WTC11 (cell line): ENCODE measurements around the gene NRG2.

Source experiments
- AFF4 ChIP-seq: sonication (generic); formaldehyde crosslinking; IDR thresholded peaks from 2 replicates; pipeline ENCODE4 v1.8.1; 2023; ENCODE audit warnings: mild to moderate bottlenecking, missing genetic modification reagents, borderline replicate concordance
- ATF3 ChIP-seq: sonication (generic); formaldehyde crosslinking; conservative IDR thresholded peaks from 2 replicates; pipeline ENCODE4 v1.8.1; 2022; ENCODE audit warnings: mild to moderate bottlenecking, missing genetic modification reagents
- CBFB ChIP-seq: sonication (generic); formaldehyde crosslinking; IDR thresholded peaks from 2 replicates; pipeline ENCODE4 v1.8.1; 2022; ENCODE audit warnings: mild to moderate bottlenecking, low read depth, missing genetic modification reagents
- CREB1 ChIP-seq: sonication (generic); formaldehyde crosslinking; IDR thresholded peaks from 2 replicates; pipeline ENCODE4 v1.8.0; 2023; ENCODE audit warnings: mild to moderate bottlenecking, missing genetic modification reagents
- CTCF ChIP-seq: fragments of 200-600 bp; IDR thresholded peaks from 2 replicates; pipeline ENCODE4 v1.8.0; 2022; ENCODE audit warnings: antibody characterized with exemption
- E2F4 ChIP-seq: sonication (generic); formaldehyde crosslinking; IDR thresholded peaks from 2 replicates; pipeline ENCODE4 v1.8.1; 2022; ENCODE audit warnings: low read depth, mild to moderate bottlenecking, moderate library complexity, missing genetic modification reagents, borderline replicate concordance
- FOXP1 ChIP-seq: sonication (generic); formaldehyde crosslinking; IDR thresholded peaks from 2 replicates; pipeline ENCODE4 v1.8.0; 2022; ENCODE audit warnings: missing genetic modification reagents, mild to moderate bottlenecking, moderate library complexity, borderline replicate concordance
- MAX ChIP-seq: sonication (generic); formaldehyde crosslinking; IDR thresholded peaks from 2 replicates; pipeline ENCODE4 v1.8.0; 2022; ENCODE audit warnings: mild to moderate bottlenecking, missing genetic modification reagents
- STAT6 ChIP-seq: sonication (generic); formaldehyde crosslinking; conservative IDR thresholded peaks from 2 replicates; pipeline ENCODE4 v1.8.1; 2023; ENCODE audit warnings: mild to moderate bottlenecking, low read depth, missing genetic modification reagents, moderate library complexity
- USF2 ChIP-seq: sonication (generic); formaldehyde crosslinking; IDR thresholded peaks from 2 replicates; pipeline ENCODE4 v1.8.1; 2023; ENCODE audit warnings: mild to moderate bottlenecking, missing genetic modification reagents, moderate library complexity
- ZNF232 ChIP-seq: sonication (generic); formaldehyde crosslinking; IDR thresholded peaks from 2 replicates; pipeline ENCODE4 v1.8.0; 2022; ENCODE audit warnings: mild to moderate bottlenecking, missing genetic modification reagents

GRCh38 chr5:139798883-139799282, 244.2 kb downstream of the NRG2 start:
- TF ChIP-seq FOXP1 (CRISPR knock-in tag) (no peak), CTCF (no peak), USF2 (CRISPR knock-in tag) (no peak), E2F4 (CRISPR knock-in tag) (no peak), CBFB (CRISPR knock-in tag) (no peak), ATF3 (CRISPR knock-in tag) (no peak), ZNF232 (no peak), AFF4 (CRISPR knock-in tag) (no peak), MAX (no peak), STAT6 (CRISPR knock-in tag) (no peak), CREB1 (no peak)
